A673 (cell line): ENCODE measurements around the gene CMPK2. TPM values are rescaled to one million over a fixed set of nuclear protein-coding genes. Genes with fewer than 3 reads are reported as not detected.

ENCODE experiments used
- BruUV-seq: library from RNA; stranded (reverse); fragments of 400-500 nt; replicated peaks from 2 replicates; lab custom pipeline; 2021; lab: Mats Ljungman, UMichigan
- CTCF ChIA-PET: fragments of 300-600 bp; sonication (Branson Sonifier 250); formaldehyde crosslinking; loops from one replicate; lab custom pipeline; 2022; ENCODE audit warnings: antibody characterized with exemption; lab: Charles Lee
- POLR2A ChIA-PET: fragments of 300-600 bp; sonication (Branson Sonifier 250); formaldehyde crosslinking; loops from one replicate; lab custom pipeline; 2022; ENCODE audit warnings: antibody characterized with exemption; ENCODE audit not compliant: low non-redundant PET; lab: Charles Lee
- DNase-seq: peaks from one replicate; pipeline ENCODE4 v3.0.0-alpha.2; 2015; ENCODE audit warnings: low spot score
- H3K27ac ChIP-seq: fragments of 200-600 bp; sonication (generic); 2 replicates; pipeline ENCODE4 v1.5.1; 2016; ENCODE audit warnings: mixed run types, low read depth, mild to moderate bottlenecking, mixed read lengths, antibody characterized with exemption, low read length; ENCODE audit not compliant: poor library complexity, severe bottlenecking
- H3K27me3 ChIP-seq: fragments of 200-600 bp; sonication (generic); replicated peaks from 2 replicates; pipeline ENCODE4 v1.6.1; 2017; ENCODE audit warnings: mixed run types, low read depth, mild to moderate bottlenecking, mixed read lengths, antibody characterized with exemption, low read length; ENCODE audit not compliant: insufficient read depth, poor library complexity
- H3K36me3 ChIP-seq: fragments of 200-600 bp; sonication (generic); 2 replicates; pipeline ENCODE4 v1.6.1; 2016; ENCODE audit warnings: mixed run types, mild to moderate bottlenecking, mixed read lengths, antibody characterized with exemption, low read length; ENCODE audit not compliant: insufficient read depth, poor library complexity, severe bottlenecking
- H3K4me1 ChIP-seq: fragments of 200-600 bp; sonication (generic); 2 replicates; pipeline ENCODE4 v1.6.1; 2017; ENCODE audit warnings: mixed run types, mild to moderate bottlenecking, mixed read lengths, antibody characterized with exemption, low read length; ENCODE audit not compliant: insufficient read depth, poor library complexity, severe bottlenecking
- H3K4me3 ChIP-seq: fragments of 200-600 bp; sonication (generic); 2 replicates; pipeline ENCODE4 v1.5.1; 2016; ENCODE audit warnings: low read depth, mixed run types, mild to moderate bottlenecking, mixed read lengths, low read length; ENCODE audit not compliant: poor library complexity, severe bottlenecking
- H3K9me3 ChIP-seq: fragments of 200-600 bp; sonication (generic); 2 replicates; pipeline ENCODE4 v1.6.1; 2016; ENCODE audit warnings: mixed run types, low read depth, mild to moderate bottlenecking, mixed read lengths, antibody characterized with exemption, low read length; ENCODE audit not compliant: poor library complexity, severe bottlenecking
- EZH2 ChIP-seq: fragments of 200-600 bp; sonication (generic); IDR thresholded peaks from 2 replicates; pipeline ENCODE4 v1.6.1; 2017; ENCODE audit warnings: borderline replicate concordance, low read depth, mild to moderate bottlenecking, mixed read lengths, antibody characterized with exemption, low read length; ENCODE audit not compliant: poor library complexity, severe bottlenecking
- intact Hi-C: fragments of 100-400 bp; cut with micrococcal nuclease; formaldehyde crosslinking; loops from one replicate; pipeline ENCODE4 v1.10.0; 2022; ENCODE audit not compliant: unreplicated experiment
- total RNA-seq: library from RNA; stranded (reverse); gene quantifications from 2 replicates; pipeline ENCODE4 v1.2.3, GENCODE V29; 2021
- TF ChIP-seq, protein P1 (sequence below): fragments of 300-800, 200-600 bp; sonication (generic); conservative IDR thresholded peaks from 2 replicates; pipeline ENCODE4 v1.5.1; 2017; ENCODE audit warnings: low read depth, mild to moderate bottlenecking, antibody characterized with exemption, low read length, moderate library complexity, mixed read lengths

Gene CMPK2
- total RNA-seq, 1 experiment from 2014 or later = 4.6 TPM

DNA sequence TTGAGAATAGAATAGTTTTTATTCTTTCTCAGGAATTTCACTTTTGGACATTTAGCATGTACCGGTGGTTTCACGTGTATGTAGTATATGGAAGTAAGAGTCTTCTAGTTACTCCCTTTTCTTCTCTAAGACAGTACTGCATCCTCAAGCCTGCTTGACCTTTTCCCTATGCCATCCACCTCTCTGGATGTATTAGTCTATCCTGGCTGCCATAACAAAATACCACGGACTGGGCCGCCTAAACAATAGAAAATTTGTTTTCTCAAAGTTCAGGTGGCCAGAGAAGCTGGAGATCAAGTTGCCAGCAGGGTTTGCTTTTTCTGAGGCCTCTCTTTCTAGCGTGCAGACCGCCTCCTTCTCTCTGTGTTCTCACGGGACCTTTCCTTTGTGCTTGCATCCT lies 1.3 kb upstream of the CMPK2 start:
- no peak overlapping the region for H3K27ac ChIP-seq
- ChIA-PET POLR2A (no interaction called here), CTCF (interaction anchor here (0.6 kb wide), 1 partner anchor 1483 kb away, joined by 3 read pairs; no protein-coding TSS in a partner anchor)
- no peak overlapping the region for H3K4me3 ChIP-seq
- no peaks in the 10 kb centered on the region for H3K27me3 ChIP-seq
- no peaks in the 10 kb centered on the region for H3K9me3 ChIP-seq
- intact Hi-C loops = no loop called here
- DNase-seq = no peak
- no peak for TF ChIP-seq EZH2
- TF ChIP-seq, protein P1, sequence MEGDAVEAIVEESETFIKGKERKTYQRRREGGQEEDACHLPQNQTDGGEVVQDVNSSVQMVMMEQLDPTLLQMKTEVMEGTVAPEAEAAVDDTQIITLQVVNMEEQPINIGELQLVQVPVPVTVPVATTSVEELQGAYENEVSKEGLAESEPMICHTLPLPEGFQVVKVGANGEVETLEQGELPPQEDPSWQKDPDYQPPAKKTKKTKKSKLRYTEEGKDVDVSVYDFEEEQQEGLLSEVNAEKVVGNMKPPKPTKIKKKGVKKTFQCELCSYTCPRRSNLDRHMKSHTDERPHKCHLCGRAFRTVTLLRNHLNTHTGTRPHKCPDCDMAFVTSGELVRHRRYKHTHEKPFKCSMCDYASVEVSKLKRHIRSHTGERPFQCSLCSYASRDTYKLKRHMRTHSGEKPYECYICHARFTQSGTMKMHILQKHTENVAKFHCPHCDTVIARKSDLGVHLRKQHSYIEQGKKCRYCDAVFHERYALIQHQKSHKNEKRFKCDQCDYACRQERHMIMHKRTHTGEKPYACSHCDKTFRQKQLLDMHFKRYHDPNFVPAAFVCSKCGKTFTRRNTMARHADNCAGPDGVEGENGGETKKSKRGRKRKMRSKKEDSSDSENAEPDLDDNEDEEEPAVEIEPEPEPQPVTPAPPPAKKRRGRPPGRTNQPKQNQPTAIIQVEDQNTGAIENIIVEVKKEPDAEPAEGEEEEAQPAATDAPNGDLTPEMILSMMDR = no peak
- no peaks in the 10 kb centered on the region for H3K36me3 ChIP-seq
- H3K4me1 ChIP-seq = peaks cover 18% of the 10 kb centered on the region
- TSS peak; percentile 58 for BruUV-seq

DNA sequence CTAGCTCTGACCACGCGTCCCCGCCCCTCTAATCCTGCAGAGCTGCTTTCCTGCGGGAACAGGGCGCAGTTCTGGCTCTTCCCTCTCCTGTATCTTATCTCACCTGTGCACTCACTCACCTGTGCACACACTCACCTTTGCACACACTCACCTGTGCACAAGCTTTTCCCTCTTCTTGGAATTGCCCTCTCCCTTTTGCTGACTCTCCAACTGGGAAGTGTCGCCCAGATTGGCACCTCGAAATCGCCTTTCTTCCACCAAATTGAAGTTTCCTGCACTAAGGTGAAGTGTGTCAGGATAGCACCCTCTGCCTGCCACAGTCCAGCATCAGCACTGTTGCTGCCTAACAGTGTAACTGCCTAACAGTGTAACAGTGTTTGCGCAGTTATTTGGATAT lies 566 bp upstream of the CMPK2 start:
- H3K4me3 ChIP-seq = peak overlapping the region; percentile 70
- TF ChIP-seq, protein P1 = peak; percentile 63
- no peak for TF ChIP-seq EZH2
- intact Hi-C loops = no loop called here
- DNase-seq = peak; percentile 62
- H3K9me3 ChIP-seq = no peaks in the 10 kb centered on the region
- no TSS peak for BruUV-seq
- ChIA-PET CTCF (interaction anchor here (0.6 to 1.1 kb wide), 2 partner anchors 155 to 1482 kb away, joined by 3 to 4 read pairs; no protein-coding TSS in a partner anchor), POLR2A (no interaction called here)
- H3K27ac ChIP-seq = no peak overlapping the region
- H3K27me3 ChIP-seq = no peaks in the 10 kb centered on the region
- H3K4me1 ChIP-seq = peaks cover 18% of the 10 kb centered on the region
- no peaks in the 10 kb centered on the region for H3K36me3 ChIP-seq

DNA sequence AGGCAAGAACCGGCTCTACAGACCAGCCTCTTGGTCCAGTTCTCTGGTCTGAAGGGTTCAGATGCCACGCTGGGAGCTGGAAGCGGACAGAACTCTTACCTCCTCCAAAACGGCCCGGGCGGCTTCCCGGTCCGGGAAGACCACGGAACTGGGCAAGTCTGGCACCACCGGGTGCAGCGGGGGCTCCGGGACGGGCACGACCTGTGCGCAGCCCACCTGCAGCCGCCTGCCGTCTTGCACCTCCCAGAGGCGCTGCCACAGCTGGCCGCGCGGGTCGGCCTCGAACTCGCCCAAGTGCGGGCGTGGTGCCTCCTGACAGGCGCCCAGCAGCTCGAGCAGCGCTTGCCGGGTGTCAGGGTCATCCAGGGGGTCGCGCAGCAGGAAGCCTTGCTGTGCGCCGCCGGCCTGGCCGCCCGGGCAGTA lies 773 bp downstream of the CMPK2 start:
- ChIA-PET CTCF (no interaction called here), POLR2A (no interaction called here)
- TF ChIP-seq, protein P1 = no peak
- no peak for TF ChIP-seq EZH2
- Histone ChIP-seq H3K27me3 (no peaks in the 10 kb centered on the region), H3K27ac (peak overlapping the region; percentile 85), H3K36me3 (peaks cover 3% of the 10 kb centered on the region), H3K9me3 (no peaks in the 10 kb centered on the region), H3K4me3 (peak overlapping the region; percentile 70), H3K4me1 (peaks cover 18% of the 10 kb centered on the region)
- BruUV-seq = no TSS peak
- DNase-seq = peak; percentile 1
- intact Hi-C loops = no loop called here
